GM12891 (cell line): ENCODE data around the gene CGNL1.

Experiments
- DNase-seq: peaks from one replicate; pipeline ENCODE4 v3.0.0; 2011; ENCODE audit warnings: low spot score; ENCODE audit not compliant: insufficient read length
- FAIRE-seq: peaks from 2 replicates; lab custom pipeline; 2011; peaks lifted over from hg19 to GRCh38; lab: Jason Lieb, UNC
- PAX5 ChIP-seq: IDR thresholded peaks from 2 replicates; pipeline ENCODE4 v1.6.1; 2011; ENCODE audit warnings: low read length, moderate library complexity, mild to moderate bottlenecking; ENCODE audit not compliant: insufficient read depth, severe bottlenecking
- POLR2A ChIP-seq: IDR thresholded peaks from 2 replicates; pipeline ENCODE4 v1.6.1; 2011; ENCODE audit warnings: low read depth, low read length, control low read depth
- POLR2AphosphoS5 ChIP-seq: IDR thresholded peaks from 2 replicates; pipeline ENCODE4 v1.6.1; 2011; ENCODE audit warnings: low read depth, low read length, control low read depth
- POU2F2 ChIP-seq: IDR thresholded peaks from 2 replicates; pipeline ENCODE4 v1.6.1; 2011; ENCODE audit warnings: low read depth, mild to moderate bottlenecking, control low read depth, low read length, moderate library complexity
- SPI1 ChIP-seq: IDR thresholded peaks from 2 replicates; pipeline ENCODE4 v1.6.1; 2011; ENCODE audit warnings: low read depth, low read length, control low read depth
- TAF1 ChIP-seq: IDR thresholded peaks from 2 replicates; pipeline ENCODE4 v1.6.1; 2011; ENCODE audit warnings: low read depth, low read length, control low read depth

CGNL1 gene

GRCh38 chr15:57565311-57565710 is 189.0 kb downstream of the CGNL1 start:
- DNase-seq: no peak
- TF ChIP-seq TAF1: no peak
- no peak for TF ChIP-seq POLR2A
- FAIRE-seq: no peak

- TF ChIP-seq POLR2A (no peak), POLR2AphosphoS5 (no peak), SPI1 (no peak)
- FAIRE-seq (no peak), DNase-seq (no peak)
These were observed 190.5 kb downstream of the CGNL1 start for GRCh38 chr15:57566834-57567233.

DNA sequence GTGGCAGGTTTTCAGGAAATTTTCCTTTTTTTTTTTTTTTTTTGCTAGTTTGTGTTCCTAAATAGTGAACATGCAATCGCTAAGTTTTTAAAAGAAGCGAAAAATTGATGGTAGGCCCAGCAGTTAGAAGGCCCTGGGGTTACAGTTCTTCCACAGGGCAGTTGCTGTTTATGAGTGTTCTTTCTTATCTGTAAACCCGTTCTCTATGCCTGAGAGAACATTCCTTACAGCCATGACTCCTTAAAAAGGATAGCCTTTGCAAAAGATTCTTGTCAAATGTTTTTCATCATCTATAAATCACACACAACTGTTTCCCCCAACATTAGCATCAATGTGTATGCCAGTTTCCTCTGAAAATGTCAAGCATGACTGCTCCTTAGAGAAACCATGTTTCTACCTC is 191.6 kb downstream of the CGNL1 start:
- TF ChIP-seq PAX5: no peak
- no peak for TF ChIP-seq SPI1
- DNase-seq: no peak
- FAIRE-seq: no peak

GRCh38 chr15:57568299-57568698 is 192.0 kb downstream of the CGNL1 start:
- FAIRE-seq: no peak
- no peak for DNase-seq
- no peak for TF ChIP-seq POLR2AphosphoS5

DNA sequence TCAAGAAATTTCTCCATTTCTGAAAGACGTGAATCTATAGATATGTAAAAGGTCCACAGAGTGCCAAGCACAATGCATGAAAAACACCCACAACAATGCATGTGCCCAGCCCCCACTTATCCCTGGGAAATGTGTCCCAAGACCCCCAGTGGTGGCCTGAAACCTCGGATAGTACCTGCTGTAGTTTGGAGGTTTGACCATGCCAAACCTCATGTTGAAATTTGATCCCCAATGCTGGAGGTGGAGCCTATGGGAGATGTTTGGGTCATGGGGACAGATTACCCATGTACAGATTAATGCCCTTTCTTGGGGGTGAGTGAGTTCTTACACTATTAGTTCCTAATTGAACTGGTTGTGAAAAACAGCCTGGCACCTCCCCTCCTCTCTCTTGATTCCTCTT is 194.0 kb downstream of the CGNL1 start:
- DNase-seq: no peak
- no peak for TF ChIP-seq PAX5
- TF ChIP-seq SPI1: no peak
- no peak for TF ChIP-seq TAF1
- no peak for TF ChIP-seq POLR2AphosphoS5
- TF ChIP-seq POLR2A: no peak
- no peak for TF ChIP-seq POU2F2
- FAIRE-seq: no peak

DNA sequence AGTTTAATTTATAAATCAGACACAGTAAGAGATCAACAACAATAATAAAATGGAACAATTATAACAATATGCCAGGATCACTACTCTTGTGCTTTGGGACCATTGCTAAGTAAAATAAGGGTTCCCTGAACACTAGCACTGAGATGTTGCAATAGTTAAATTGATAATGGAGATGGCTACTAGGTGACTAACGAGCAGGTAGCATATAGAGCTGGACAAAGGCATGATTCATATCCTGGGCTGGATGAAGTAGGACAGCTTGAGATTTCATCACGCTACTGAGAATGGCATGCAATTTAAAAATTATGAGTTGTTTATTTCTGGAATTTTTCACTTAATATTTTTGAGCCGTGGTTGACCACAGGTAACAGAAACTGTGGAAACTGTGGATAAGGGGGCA is 194.7 kb downstream of the CGNL1 start:
- no peak for FAIRE-seq
- TF ChIP-seq TAF1: no peak
- no peak for TF ChIP-seq SPI1
- no peak for TF ChIP-seq POU2F2
- no peak for TF ChIP-seq PAX5
- no peak for TF ChIP-seq POLR2A
- DNase-seq: no peak

DNA sequence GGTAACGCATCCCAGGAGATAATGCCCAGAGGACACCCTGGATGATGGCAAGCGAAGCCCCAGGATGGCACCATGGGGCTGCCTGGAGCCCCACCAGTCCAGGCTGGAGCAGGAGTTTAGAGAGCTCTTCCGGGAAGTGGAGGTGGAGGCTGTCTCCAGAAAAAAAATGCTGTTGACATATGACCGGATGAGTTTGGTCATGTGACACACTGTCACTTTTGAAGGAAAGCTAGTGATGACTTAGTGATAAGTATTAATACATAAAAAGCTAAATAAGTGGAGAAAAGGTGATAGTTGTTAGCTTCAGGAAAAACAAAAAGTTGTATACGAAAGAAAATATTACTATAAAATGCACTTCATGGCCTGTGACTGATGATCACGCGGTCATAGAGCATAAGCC is 195.4 kb downstream of the CGNL1 start:
- TF ChIP-seq PAX5: no peak
- TF ChIP-seq POLR2A: no peak
- TF ChIP-seq TAF1: no peak
- TF ChIP-seq POU2F2: no peak
- TF ChIP-seq SPI1: no peak
- no peak for TF ChIP-seq POLR2AphosphoS5
- no peak for DNase-seq
- no peak for FAIRE-seq

DNA sequence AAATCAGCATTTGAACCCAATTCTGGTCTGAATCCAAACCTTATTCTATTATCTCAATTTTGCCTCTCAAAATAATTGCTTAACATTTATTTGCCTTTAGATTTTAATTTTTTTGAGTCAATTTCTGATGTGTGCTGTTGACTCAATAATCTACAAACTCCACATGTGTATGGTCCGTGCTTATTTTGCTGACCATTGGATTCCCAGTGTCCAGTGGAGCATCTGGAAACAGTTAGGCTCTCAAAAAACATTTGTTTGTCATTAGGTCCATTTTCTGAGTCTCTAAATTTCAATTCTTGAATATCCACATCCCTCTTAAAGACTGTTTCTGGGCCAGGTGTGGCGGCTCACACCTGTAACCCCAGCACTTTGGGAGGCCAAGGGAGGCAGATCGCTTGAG is 196.2 kb downstream of the CGNL1 start:
- TF ChIP-seq POLR2AphosphoS5: no peak
- DNase-seq (no peak), FAIRE-seq (no peak)

DNA sequence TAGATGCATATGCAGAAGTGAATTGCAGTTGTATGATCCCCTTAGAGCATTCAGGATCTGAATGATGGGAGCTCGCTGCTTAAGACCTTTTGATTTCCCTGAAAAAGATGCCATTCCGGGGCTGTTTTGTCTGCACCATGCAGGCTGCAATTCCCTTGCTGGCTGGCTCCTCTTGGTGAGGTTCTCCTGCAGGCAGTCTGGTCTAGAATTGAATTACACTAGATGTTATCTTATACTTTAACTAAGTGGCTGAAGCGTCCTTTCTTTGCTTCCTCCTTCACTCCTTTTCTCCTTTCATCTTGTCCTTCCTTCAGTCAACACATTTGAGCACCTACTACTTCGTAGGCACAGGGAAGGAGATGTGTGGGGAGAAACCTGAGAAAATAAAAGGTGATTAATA is 196.8 kb downstream of the CGNL1 start:
- FAIRE-seq (no peak), DNase-seq (no peak)
- no peak for TF ChIP-seq POLR2A
- TF ChIP-seq TAF1: no peak
- TF ChIP-seq SPI1: no peak
- TF ChIP-seq PAX5: no peak
- no peak for TF ChIP-seq POLR2AphosphoS5
- TF ChIP-seq POU2F2: no peak

DNA sequence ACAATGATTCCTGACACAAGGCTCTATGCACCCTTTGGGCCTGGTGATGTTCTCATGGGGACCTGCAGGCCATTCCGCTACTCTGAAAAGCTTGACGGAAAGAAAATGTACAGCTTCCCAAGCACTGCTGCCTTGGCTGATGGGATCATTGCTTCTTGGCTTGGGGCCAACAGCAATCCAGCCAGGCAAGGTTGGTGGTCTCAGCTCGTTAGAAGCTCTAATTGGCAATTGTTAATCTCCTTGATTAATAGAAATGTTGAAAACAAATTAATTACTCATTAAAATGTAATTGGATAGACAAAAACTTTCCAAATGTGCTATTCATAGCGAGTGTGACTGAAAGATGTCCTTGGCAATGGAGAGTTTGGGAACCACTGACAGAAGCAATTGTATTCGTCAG is 199.1 kb downstream of the CGNL1 start:
- DNase-seq (no peak), FAIRE-seq (no peak)
- no peak for TF ChIP-seq POLR2AphosphoS5
- no peak for TF ChIP-seq SPI1
- no peak for TF ChIP-seq POLR2A
- no peak for TF ChIP-seq POU2F2
- no peak for TF ChIP-seq PAX5
- no peak for TF ChIP-seq TAF1

DNA sequence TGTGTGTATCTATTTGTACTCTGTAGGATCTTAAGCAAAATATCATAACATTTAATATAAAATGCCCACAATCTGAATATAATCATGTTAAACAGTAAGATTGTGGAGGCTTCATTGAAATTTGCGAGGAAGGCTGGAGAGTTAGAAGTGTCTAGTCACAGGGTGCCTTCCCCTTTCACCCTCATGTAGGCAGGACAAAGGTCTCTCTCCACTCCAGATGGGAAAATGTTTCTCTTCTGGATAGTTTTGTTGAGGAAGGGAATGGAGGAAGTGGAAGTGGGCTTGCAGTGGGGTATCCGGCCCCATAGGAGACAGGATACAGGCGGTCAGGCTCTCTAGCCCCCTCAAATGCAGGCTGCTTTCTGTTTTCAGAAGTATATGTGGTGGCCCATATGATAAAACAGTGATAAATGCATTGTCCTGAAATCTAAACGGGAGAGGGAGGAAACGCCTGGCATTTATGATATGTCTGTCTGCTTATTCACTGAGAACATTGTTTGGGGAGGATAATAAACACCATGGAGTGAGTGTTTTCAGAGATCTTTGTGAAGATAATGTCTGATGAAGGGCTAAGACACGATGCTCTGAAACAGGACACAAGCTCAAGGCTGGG is 202.1 kb downstream of the CGNL1 start:
- DNase-seq (no peak), FAIRE-seq (no peak)
- TF ChIP-seq TAF1: no peak
- TF ChIP-seq POU2F2: no peak

GRCh38 chr15:57580428-57580827 is 204.1 kb downstream of the CGNL1 start:
- no peak for FAIRE-seq
- TF ChIP-seq TAF1 (no peak), SPI1 (no peak), POU2F2 (no peak)
- no peak for DNase-seq
